ENCODE results near the gene UTS2B.
"Not testable (repeated sequence)": the region's sequence is repeated elsewhere in the genome, so short reads cannot be mapped to it uniquely, and the experiment has no call there.

Gene UTS2B

DNA sequence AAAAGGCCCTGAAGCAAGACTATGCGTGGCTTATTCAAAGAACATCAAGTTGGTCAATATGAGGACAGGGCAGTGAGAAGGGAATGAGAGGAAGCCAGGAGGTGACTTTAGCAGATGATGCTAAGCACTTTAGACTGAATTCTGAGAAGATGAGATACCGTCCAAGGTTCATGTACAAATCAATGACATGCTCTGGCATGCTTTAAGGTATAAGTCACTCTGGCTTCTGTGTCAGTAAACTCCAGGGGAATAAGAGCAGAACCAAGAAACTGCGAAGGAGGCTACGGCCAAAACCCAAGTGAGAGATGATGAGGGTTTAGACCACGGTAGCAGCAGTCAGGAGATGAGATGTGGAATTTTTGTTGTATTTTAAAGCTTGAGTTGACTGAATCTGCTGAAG lies 10.0 kb downstream of the UTS2B start:
- no peak for DNase-seq

DNA sequence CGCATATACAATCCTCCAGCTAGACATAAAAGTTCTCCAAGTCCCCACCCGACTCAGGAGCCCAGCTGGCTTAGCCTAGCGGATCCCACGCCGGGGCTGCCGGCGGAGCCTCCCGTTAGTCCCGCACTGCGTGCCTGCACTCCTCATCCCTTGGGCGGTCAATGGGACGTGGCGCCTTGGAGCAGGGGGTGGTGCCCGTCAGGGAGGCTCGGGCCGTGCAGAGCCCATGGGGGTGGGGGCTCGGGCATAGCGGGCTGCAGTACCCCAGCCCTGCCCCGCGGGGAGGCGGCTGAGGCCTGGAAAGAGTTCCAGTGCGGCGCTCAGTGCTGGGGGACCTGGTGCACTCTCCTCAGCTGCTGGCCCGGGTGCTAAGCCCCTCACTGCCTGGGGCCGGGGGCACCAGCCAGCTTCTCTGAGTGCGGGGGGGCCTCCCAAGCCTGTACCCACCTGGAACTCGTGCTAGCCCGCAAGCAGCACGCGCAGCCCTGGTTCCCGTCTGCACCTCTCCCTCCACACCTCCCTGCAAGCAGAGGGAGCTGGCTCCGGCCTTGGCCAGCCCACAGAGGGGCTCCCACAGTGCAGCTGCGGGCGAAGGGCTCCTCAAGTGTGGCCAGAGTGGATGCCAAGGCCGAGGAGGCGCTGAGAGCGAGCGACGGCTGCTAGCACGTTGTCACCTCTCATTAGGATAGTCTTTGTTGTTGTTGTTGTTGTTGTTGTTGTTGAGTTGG lies 13.3 kb downstream of the UTS2B start:
- no peak for DNase-seq

DNA sequence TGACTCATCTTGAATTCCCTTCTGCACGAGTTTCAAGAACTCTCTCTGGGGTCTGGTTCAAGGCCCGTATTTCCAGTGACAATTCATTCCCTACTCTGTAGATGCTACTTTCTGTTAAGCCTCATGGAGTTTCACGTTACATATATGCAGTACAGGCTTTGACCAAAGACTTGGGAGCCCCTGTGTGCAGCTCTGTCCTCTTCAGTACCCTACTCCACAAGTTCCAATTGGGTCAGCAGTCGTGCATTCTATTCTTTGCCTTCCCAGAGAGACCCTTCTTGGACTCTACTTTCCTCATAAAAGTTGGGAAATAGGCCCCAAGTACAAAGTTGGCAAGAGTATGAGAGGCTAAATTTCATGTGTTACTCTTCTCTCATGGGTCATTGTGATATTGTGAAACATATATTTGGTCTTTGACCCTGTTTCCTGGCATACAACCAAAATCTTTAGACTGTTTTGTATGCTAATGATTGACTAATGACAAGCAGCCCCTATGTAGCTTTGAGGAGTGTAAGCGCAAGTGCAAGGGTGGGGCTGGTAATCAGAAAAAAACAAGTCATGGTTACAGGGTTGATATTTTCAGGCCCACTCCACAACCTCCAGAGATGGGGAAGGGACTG lies 16.1 kb downstream of the UTS2B start:
- no peak for DNase-seq

DNA sequence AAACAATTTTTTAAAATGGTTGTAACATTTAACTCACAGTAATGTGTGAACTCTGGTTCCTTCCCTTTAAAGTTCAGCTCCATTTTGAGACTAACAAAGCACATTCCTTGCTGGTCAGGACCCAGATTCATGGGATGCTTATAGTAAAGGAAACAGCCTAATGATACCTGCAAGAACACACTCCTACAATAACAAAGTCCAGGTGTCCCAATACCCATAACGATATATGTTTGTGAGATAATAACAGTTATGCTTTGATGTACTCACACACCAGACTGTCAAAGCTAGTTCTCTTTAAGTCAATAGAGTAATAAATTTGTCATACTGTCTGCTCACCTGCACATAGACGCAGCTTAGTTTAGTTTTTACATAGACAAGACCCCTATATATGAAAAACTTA lies 17.0 kb downstream of the UTS2B start:
- DNase-seq: no peak

DNA sequence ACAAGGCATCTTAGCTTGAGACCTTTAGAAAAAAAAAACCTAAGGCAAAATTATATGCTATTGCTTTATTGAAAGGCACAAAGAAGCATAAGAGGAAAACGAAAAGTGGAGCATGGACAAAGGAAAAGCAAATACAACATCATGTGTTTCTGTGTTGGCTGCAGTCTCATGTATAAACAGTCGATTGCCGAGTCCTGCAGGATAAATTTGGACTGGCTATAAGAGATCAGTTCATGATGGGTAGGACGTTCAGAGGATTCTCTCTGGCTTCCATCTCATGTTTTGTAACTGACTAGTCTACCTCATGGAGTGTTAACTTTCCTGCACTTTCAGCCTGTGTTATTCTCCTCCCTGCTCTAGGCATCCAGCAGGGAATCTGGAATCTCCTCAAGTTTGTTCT lies 23.0 kb downstream of the UTS2B start:
- DNase-seq: no peak

DNA sequence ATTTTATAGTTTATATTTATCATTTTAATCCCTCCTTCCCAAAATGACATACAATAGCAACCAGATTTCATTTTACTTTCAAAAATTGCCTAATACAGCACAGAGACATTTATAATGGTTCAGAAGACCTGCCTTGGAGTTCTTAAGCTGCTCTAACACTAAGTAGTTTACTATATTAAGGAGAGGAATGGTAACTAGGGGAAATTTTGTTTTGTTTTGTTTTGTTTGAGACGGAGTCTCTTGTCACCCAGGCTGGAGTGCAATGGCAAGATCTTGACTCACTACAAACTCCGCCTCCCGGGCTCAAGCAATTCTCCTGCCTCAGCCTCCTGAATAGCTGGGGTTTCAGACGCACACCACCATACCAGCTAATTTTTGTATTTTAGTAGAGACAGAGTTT lies 23.9 kb downstream of the UTS2B start:
- DNase-seq: no peak

DNA sequence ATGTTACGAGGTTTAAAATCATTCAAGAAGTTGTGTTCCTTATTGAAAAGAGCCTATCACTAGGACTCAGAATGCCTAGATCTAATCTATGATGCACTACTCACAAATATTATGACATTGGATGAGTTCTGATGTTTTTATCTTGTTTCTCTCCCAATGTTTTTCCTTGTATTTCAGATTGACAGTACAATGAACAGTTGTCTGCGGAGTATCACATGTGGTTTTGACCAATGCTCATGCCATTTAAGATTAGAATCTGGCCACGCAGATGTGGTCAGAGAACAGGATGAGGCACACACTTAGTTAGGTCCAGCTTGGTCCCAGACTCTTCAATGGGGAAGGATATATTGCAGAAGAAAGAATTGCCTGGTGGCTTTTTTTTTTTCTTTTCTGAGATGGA lies 26.7 kb downstream of the UTS2B start:
- DNase-seq: no peak

DNA sequence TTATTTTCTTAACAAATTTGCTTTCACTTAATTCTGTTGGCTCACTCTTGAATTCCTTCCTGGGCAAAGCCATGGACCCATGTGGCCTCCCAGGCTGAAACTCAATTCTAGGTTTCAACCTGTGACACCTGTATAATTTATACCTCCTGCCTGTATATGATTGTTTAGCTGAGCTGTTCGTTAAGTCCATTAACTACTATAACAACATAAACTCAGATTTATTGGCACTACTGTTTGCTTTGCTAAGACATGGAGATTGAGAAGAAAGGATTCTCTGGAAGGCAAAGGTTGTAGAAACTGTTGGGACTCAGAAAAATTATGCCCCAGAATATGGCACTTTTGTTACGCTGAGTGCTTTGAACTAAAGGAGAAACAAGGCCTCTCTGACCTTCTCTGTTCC lies 27.9 kb downstream of the UTS2B start:
- DNase-seq: no peak

DNA sequence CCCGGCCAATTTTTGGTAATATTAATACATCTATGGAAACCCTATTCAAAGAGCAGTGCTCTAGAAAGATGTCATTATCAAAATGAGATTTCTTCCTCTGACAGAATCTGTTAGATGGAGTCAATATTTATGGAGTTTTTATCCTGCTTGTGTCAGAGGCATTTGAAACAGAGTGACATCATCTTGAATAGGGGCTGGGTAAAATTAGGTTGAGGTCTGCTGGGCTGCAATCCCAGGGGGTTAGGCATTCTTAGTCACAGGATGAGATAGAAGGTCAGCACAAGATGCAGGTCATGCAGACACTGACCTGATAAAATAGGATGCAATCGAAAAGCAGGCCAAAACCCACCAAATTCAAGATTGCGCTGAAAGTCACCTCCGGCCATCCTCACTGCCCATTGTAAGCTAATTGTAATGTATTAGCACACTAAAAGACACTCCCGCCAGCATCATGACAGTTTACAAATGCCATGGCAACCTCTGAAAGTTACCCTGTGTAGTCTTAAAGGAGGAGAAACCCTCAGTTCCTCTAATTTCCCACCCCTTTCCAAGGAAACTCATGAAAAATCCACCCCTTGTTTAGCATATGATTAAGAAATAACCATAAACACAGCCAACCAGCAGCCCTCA lies 28.4 kb downstream of the UTS2B start:
- no peak for DNase-seq

DNA sequence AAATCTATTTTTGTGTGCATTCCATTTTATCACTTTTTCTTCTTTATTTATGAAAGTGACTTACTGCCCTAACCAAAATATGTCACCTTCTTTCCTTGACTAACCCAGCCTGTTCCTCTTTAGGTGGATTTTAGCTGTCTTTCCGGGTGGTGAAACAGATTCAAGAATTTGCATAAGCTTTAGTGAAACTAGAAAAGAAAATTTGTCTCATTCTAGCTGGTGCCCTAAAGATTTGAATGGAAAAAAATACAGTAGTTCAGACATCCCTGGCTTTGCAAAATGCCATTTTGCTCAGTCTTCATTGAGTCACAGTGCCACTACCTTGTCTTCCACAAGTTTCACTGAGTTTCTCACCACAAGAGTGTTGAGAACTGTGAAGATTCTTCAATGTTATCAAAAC lies 29.3 kb downstream of the UTS2B start:
- no peak for DNase-seq

DNA sequence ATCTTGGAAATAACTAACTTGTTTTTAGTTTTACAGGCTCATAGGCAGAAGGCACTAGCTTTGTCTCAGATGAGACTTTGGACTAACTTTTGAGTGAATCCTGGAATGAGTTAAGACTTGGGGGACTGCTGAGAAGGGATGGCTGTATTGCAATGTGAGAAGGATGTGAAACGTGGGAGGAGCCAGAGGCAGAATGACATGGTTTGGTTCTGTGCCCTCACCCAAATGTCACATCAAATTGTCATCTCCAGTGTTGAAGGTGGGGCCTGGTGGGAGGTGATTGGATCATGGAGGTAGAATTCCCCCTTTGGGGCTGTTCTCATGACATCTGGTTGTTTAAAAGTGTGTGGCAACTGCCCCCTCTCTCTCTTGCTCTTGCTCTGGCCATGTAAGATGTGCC lies 29.9 kb downstream of the UTS2B start:
- no peak for DNase-seq

DNA sequence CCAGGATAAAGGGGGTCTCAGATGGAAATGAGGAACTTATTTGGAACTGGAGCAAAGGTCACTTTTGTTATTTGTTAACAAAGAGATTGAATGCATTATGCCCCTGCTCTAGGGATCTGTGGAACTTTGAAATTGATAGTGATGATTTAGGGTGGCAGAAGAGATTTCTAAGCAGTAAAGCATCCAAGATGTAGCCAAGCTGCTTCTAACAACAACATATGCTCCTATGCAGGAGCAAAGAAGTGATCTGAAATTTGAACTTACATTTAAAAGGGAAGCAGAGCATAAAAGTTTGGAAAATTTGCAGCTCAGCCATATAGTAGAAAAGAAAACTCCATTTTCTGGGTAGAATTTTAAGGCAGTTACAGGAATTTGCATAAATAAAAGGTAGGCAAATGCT lies 31.5 kb downstream of the UTS2B start:
- no peak for DNase-seq

DNA sequence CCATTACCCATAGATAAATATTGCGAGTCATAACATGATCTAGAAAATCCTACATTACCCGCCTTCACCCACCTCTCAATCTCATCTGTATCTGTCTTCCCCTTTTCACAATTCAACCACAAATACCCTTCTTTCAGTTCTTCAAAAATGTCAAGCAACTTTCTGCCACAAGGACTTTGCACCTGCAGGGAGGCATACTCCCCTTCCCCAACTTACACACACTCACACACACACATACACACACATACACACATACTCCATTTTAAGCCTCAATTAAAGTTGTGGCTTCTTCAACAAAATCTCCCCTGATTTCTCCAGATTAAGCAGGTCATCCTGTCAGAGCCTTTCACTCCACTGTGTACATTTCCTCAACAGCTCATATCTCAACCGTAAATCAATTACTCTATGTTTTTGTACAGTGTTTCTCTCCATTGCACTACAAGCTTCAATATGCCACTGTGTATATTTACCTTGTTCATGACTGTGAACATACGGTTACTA lies 34.2 kb downstream of the UTS2B start:
- no peak for DNase-seq

DNA sequence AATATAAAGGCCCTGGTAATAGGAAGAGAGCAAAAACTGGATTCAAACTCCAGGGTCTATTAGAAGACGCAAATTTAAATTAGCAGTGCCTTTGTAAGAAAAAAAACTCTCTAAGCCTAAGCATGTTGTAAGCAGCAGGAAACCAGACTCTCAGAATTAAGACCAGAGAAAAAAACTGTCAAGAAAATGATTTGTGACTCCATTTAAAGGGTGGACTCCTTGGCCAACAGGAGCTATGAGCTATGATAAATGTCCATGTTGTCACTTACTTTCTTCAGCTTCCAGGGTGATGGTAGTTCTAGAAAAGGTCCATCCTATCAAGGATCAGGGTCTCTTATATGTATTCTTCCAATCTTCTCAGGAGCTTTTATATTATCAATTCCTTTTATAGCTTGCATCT lies 36.0 kb downstream of the UTS2B start:
- no peak for DNase-seq

DNA sequence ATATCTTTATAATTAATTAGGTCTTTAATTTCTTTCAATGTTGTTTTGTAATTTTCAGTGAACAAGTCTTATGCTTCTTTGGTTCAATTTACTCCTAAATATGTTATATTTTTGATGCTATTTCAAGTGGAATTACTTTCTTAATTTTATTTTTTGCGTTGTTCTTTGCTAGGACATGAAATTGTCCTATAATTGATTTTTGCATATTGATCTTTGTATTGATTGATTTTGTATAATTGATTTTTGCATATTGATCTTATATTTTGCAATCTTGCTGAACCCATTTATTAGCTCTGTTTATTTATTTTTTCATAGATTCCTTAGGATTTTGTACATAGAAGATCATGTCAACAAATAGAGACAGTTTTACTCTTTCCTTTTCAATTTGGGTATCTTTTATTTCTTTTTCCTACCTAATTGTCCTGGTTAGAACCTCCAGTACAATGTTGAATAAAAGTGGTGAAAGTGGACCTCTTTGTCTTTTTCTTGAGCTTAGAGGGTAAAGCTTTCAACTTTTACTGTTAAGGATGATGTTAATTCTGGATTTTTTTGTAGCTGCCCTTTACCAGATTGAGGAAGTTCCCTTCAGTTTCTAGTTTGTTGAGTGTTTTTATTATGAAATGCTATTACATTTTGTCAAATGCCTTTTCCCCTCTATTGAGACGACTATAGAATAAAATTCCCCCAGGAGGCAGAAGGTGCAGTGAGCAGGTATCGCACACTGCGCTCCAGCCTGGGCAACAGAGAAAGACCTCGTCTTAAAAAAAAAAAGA lies 37.9 kb downstream of the UTS2B start:
- no peak for DNase-seq

DNA sequence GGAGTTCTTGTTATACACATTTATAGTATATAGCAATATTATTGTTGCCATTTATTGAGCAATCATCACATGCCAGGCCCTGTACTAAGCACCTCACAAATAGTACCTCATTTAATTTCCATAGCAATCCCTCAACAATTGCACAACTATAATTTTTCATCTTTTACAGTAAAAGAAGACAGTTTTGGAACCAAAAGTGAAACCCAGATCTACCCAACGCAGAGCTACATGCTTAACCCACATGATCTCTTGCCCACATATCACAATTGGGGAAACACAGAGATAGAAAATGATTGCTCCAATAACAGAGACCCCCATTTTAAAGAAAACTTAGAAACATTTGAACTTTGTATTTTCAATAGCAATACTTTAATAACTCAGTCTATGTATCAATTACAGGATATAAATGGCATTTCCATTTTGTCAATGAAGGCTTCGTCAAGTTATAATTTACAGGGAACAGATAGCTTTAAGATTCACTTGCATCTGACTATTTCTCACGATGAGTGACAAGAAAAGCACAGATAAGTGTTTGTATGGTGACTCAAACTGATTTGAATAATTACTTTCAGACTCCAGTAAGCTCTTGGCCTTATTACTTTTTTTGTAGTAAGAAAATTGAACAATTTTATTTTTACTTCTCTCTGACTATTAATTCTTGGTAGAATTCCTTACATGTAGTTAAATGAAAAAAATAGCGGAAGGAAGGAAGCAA lies 39.9 kb downstream of the UTS2B start:
- no peak for DNase-seq

DNA sequence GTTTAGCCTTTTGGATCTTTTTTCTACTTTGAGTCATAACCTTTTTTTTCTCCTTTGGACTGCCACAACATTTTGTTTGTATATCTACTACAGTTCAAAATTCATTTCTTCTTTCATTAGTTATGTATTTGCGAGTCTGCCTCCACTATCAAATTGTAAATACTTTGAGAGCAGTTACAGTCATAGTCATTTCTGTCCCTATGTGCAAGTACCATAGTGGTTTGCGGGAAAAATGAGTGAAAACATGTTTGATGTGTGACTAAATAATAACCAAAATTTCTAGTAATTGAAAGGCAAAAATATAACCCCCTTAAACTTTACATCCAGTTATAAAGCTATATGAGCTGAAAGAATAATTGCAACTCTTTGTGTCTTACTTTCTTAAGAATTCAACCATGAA lies 46.9 kb downstream of the UTS2B start:
- DNase-seq: no peak

DNA sequence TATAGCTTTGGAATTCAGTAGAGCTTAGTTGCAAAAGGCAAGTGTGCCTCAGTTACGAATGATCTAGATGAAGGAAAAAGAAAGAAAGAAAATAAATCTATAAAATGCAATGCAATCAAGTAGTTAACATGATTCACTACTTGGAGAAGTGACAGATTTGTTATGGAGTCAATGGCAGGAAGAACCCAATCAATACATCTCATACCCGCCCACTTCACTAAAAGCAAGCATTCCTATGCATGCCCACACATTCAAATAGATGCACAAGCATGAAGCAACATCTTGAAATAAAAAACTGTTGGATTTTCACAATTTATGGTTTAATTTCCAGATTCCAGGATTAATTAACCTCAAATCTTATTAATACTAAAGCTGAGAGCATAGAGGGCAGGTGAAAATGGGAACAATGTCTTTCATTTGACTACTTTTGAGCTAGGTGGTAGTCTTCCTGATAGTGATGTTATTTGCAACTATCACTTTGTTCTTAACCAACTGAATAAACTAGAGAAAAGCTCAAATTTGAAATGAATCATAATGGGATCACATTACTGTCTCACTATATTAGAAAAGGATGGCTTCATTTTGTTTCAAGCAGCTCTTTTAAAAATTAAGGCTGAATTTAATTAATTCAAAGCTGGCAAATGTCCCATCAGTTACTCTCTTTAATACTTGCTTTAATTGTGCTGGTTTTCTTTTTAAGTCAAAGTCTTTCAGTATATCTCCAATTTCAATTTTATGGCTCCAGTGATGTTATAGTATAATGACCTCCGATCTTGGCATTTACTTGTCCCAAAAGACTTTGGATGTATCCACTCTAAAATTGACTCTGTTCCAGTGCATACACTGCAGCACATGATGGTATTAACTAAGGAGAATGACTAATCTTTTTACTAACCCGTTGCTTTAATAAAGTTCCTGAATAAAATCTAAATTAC lies 47.8 kb downstream of the UTS2B start:
- DNase-seq: no peak

DNA sequence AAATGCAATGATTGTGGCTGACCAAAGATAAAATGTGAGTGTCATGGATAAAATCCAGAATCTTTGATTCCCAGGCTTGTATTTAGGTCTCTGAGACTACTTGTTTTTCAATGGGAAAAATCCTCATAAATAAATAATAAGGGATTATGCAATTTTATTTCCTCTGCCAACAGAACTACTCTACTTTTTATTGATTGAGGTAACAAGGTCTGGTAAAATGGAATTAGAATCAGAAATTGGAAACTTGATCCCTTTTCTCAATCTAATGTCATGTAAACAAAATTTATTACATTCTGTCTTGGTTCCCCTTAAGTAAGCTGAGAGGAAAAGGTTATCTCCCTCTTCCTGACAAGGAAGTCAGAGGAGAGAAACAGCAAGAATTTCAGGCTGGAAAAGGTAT lies 49.4 kb downstream of the UTS2B start:
- DNase-seq: no peak

DNA sequence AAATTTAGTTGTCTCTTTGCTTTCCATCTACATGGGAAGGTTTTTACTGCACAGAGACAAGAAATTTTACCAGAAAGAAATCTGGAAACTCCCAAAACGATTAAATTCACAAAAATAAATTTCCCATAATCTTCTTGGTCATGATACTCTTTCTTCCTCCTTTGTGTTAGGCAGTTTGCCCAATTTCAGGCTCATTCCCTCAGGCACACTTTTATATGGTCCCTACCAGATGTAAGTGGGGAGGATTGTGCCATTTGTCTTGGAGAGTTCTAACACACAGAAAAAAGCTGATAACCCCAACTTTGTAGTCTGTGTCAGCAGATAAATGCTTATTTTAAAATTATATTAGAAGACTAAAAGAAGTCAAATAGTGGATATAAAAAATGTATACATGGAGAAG lies 50.2 kb downstream of the UTS2B start:
- DNase-seq: no peak

DNA sequence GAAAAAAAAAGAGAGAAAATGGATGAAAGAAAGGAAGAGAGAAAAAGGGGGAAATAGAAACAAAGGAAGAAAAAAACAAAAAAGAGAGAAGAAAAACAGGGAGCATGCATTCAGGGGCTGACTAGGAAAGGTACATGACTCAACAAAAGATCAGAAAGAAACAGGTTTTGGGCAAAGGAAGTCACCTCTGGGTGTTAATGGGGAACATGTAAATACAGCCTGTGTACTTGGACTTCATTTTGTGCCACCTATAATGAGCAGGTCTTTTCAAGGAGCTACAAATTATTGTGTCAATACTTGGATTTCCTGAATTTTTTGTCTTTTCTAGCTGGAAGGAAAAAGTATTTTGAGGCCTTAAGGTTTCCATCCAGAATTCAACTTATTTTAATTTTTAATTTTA lies 54.6 kb downstream of the UTS2B start:
- no peak for DNase-seq

DNA sequence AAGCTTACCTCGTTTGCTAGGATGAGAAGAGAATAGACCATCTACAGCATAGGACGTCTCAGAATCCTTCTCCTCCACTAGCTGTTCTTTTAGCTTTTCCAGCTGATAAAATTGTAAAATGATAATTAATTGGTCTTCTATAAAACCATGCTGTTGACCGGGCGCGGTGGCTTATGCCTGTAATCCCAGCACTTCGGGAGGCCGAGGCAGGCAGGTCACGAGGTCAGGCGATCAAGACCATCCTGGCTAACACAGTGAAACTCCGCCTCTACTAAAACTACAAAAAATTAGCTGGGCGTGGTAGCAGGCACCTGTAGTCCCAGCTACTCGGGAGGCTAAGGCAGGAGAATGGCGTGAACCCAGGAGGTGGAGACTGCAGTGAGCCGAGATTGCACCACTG lies 55.1 kb downstream of the UTS2B start:
- DNase-seq: not testable (repeated sequence)

Measured in femur (tissue), 1 donor.